ENCODE results near the gene SLC16A13.
"Not testable (repeated sequence)": the region's sequence is repeated elsewhere in the genome, so short reads cannot be mapped to it uniquely, and the experiment has no call there.

The SLC16A13 gene, protein sequence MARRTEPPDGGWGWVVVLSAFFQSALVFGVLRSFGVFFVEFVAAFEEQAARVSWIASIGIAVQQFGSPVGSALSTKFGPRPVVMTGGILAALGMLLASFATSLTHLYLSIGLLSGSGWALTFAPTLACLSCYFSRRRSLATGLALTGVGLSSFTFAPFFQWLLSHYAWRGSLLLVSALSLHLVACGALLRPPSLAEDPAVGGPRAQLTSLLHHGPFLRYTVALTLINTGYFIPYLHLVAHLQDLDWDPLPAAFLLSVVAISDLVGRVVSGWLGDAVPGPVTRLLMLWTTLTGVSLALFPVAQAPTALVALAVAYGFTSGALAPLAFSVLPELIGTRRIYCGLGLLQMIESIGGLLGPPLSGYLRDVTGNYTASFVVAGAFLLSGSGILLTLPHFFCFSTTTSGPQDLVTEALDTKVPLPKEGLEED

GRCh38 chr17:7035591-7036368, at the start of gene SLC16A13:
TSS of gene SLC16A13 (plus strand) at chr17:7036015. CDS start at chr17:7036383, 368 bp downstream.
- peak; percentile 99 for FAIRE-seq

GRCh38 chr17:6986676-6987075, 49.1 kb upstream of the SLC16A13 start:
- FAIRE-seq (no peak), DNase-seq (ENCODE audit: insufficient read length, low spot score) (no peak)

More at GRCh38 chr17:7035591-7036368, at the start of gene SLC16A13:
- peak; percentile 98 for DNase-seq (ENCODE audit: insufficient read length, low spot score)

DNA sequence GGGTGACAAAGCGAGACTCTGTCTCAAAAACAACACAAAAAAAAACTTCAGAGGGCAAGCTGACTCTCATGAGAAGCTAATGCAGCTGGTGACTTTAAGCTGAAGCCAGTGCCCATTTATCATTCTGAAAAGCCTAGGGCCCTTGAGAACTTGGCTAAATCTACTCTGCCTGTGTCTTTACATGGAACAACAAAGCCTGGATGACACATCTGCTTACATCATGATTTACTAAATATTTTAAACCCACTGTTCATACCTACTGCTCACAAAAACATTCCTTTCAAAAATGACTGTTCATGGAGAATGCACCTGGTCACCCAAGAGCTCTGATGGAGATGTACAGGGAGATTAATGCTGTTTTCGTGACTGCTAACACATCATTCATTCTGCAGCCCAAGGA, 46.0 kb upstream of the SLC16A13 start:
- DNase-seq (ENCODE audit: insufficient read length, low spot score) (no peak), FAIRE-seq (no peak)

DNA sequence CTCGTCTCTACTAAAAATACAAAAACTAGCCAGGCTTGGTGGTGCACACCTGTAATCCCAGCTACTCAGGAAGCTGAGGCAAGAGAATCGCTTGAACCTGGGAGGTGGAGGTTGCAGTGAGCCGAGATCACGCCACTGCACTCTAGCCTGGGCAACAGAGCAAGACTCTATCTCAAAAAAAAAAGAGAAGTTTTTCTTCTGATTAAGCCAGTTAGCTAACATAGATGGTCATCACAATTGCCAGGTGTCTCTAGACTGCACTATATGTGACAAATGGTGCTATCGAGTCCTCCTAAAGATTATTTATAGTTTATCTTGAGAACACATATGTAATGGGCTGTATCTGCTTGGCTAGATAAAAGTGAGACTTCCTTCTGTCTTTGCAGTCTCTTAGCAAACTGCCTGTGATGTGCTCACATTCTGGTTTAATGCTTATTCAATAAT, 42.2 kb upstream of the SLC16A13 start:
- not testable (repeated sequence) for DNase-seq (ENCODE audit: insufficient read length, low spot score); FAIRE-seq

GRCh38 chr17:6994118-6994598, 41.7 kb upstream of the SLC16A13 start:
- FAIRE-seq (no peak), DNase-seq (ENCODE audit: insufficient read length, low spot score) (no peak)

GRCh38 chr17:6994666-6995256, 41.1 kb upstream of the SLC16A13 start:
- DNase-seq (ENCODE audit: insufficient read length, low spot score) = no peak
- FAIRE-seq = no peak

DNA sequence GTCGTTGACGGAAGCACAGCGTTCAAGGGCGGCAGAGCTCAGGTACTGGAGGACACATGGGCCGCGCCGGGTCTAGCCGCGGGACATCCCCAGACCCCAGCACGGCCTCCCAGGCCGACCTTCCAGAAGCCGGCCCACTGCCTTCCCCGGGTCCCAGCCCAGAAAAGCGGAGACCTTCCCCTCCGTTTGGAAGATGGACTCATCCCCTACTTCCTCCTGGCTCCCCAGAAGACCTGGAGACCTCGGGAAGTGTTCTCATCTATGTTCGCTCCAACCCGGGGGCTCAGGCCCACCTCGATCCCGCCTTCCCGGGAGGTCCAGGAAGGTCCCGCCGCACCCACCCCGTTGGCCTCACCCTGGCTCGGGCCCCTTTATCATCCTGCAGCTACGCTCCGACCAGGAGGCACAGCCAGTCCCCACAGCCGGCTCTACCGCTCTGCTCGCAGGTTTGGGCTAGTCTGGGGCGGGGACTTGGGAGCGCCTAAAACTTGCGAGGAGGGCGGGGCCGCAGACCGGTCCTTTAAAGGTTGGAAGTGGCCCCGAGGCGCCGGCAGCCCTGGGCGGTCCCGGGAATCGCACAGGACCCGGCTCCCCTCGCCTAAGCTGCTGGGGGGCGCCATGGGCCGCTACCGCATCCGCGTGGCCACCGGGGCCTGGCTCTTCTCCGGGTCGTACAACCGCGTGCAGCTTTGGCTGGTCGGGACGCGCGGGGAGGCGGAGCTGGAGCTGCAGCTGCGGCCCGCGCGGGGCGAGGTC, 40.1 kb upstream of the SLC16A13 start, which contains the start of gene ALOX12:
Gene ALOX12, plus strand, starts transcription at position 550 of the 756 bp plus-strand sequence. Its CDS starts 69 bp downstream, at position 619.
- FAIRE-seq (no peak), DNase-seq (ENCODE audit: insufficient read length, low spot score) (no peak)

DNA sequence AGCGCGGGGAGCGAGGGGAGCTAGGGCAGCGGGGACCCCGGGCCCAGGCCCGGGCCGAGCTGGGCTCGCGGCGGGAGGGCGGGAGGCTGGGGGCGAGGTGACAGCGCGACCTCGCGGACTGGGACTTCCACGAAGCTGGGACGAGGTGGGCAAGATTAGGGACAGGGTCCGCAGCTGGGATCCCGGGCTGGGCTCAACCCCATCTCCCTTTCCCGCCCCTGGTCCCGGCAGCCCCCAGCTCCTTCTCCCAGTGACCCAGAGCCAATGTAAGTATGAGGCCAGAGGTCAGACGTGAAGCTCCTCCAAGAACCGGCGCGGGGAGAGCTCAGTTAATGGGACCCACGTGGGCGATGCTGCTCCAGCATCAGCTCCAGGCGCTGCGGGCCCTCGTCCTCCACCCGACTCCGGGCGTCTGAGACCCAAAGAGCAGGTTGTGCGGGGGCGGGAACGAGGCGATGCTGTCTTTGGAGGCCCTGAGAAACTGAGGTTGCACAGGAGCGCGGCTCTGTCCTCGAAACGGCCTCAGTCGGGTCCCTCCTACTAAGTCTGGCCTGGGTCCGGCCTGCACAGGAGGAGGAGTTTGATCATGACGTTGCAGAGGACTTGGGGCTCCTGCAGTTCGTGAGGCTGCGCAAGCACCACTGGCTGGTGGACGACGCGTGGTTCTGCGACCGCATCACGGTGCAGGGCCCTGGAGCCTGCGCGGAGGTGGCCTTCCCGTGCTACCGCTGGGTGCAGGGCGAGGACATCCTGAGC, 39.4 kb upstream of the SLC16A13 start:
- no peak for FAIRE-seq

DNA sequence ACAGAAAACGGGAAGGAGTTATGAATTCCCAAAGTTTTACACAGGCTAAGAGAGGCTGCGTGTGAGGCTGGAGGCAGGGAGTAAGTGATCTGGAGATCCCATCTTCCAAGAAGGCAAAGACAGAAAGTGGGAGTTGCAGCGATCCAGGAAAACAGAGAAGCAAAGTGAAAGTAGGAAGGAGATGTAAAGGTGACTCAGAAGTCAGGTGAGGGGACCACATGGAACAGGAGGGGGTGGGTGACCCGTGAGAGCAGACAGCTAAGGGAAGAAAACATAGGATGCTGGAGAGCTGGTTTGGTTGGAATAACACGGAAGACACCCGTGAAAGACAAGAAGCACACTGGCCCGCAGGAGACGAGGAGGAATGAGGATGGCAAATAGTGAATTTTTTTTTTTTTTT, 38.6 kb upstream of the SLC16A13 start:
- FAIRE-seq (no peak), DNase-seq (ENCODE audit: insufficient read length, low spot score) (no peak)

More for the DNA sequence above, 39.4 kb upstream of the SLC16A13 start:
- no peak for DNase-seq (ENCODE audit: insufficient read length, low spot score)

GRCh38 chr17:6998855-6999508, 36.8 kb upstream of the SLC16A13 start:
- DNase-seq (ENCODE audit: insufficient read length, low spot score) = no peak
- FAIRE-seq = no peak

GRCh38 chr17:7001318-7001961, 34.4 kb upstream of the SLC16A13 start:
- DNase-seq (ENCODE audit: insufficient read length, low spot score) (no peak), FAIRE-seq (peak; percentile 39)

- FAIRE-seq = no peak
Observed at GRCh38 chr17:7002288-7003047, 33.3 kb upstream of the SLC16A13 start.

DNA sequence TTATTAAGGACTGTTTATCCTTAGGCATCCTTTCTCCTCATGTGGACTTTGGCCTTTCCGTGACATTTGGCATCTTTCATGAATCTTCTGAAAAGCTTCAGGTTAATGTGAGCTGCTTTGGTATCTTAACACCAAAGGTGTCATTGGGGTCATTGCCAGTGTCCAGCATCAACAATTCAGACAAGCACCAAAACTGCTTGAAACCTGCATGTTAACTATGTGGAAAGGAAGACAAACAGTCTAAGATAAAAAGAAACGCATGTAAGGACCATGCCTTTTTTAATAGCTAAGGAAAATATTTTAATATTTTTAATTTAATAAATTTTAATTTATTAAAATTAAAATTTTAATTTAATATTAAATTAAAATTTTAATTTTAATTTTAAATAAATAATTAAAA, 32.1 kb upstream of the SLC16A13 start:
- FAIRE-seq (no peak), DNase-seq (ENCODE audit: insufficient read length, low spot score) (no peak)

More at GRCh38 chr17:7002288-7003047, 33.3 kb upstream of the SLC16A13 start:
- no peak for DNase-seq (ENCODE audit: insufficient read length, low spot score)

GRCh38 chr17:7004398-7005253, 31.2 kb upstream of the SLC16A13 start:
- peak; percentile 91 for FAIRE-seq
- peak; percentile 63 for DNase-seq (ENCODE audit: insufficient read length, low spot score)

DNA sequence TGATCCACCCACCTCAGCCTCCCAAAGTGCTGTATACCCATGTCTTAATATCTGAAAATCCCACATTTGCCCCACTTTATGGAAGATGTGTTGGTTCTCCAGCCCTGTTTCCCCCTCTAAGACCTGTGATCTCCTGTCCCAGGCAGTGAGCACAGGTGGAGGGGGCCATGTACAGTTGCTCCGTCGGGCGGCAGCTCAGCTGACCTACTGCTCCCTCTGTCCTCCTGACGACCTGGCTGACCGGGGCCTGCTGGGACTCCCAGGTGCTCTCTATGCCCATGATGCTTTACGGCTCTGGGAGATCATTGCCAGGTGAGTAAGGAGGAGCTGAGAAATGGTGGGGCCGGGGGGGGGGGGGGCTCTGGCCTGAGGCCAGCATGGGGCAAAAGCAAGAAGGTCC, 30.1 kb upstream of the SLC16A13 start:
- FAIRE-seq = no peak
- no peak for DNase-seq (ENCODE audit: insufficient read length, low spot score)

DNA sequence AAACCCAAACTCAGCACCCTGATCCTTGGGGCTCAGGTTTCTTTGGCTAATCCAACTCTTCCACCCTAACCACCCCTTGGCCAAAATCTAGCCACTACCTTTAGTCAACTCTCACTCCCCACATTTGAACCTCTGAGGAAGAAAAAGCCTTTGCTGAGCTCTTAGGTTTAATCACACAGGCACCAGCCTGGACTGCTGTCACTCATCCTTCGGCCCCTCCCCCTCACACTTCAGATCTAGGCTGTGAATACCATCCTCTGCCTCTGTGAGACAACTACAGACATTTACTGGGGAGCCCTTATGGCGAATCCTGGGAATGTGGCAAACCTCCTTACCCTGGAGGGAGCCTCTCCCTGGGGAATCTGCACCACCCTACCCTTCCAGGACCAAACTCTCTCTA, 28.7 kb upstream of the SLC16A13 start:
- FAIRE-seq (no peak), DNase-seq (ENCODE audit: insufficient read length, low spot score) (no peak)

DNA sequence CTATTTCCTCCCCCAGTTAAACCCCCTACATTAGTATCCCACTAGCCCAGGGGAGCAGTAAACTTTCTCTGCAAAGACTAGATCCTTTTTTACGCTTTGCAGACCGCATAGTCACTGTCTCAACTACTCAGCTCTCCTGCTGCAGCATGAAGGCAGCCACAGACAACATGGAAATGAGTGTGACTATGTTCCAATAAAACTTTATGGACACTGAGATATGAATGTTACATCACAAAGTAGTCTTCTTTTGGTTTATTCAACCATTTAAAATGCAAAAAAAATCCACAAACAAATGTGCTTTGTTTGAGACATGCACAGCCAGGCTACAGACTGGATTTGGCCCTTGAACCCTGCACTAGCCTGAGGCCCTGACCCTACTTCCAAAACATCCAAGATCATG, 25.3 kb upstream of the SLC16A13 start:
- FAIRE-seq = no peak
- no peak for DNase-seq (ENCODE audit: insufficient read length, low spot score)

Measured in GM19239 (cell line).